ENCODE results near the gene SEMA6D. TPM values are rescaled to one million over a fixed set of nuclear protein-coding genes. Genes with fewer than 3 reads are reported as not detected.

SEMA6D gene
- total and polyA plus RNA-seq, 2 experiments from 2014 or later = 77.6 to 90.6 TPM

- Histone ChIP-seq H3K9me3 (ENCODE audit: low read depth) (no peaks in the 10 kb centered on the region), H3K4me1 (ENCODE audit: low read depth) (peaks cover 9% of the 10 kb centered on the region), H3K36me3 (no peaks in the 10 kb centered on the region), H3K27me3 (no peaks in the 10 kb centered on the region), H3K4me3 (no peak overlapping the region), H3K27ac (no peak overlapping the region)
- TF ChIP-seq, protein P1, sequence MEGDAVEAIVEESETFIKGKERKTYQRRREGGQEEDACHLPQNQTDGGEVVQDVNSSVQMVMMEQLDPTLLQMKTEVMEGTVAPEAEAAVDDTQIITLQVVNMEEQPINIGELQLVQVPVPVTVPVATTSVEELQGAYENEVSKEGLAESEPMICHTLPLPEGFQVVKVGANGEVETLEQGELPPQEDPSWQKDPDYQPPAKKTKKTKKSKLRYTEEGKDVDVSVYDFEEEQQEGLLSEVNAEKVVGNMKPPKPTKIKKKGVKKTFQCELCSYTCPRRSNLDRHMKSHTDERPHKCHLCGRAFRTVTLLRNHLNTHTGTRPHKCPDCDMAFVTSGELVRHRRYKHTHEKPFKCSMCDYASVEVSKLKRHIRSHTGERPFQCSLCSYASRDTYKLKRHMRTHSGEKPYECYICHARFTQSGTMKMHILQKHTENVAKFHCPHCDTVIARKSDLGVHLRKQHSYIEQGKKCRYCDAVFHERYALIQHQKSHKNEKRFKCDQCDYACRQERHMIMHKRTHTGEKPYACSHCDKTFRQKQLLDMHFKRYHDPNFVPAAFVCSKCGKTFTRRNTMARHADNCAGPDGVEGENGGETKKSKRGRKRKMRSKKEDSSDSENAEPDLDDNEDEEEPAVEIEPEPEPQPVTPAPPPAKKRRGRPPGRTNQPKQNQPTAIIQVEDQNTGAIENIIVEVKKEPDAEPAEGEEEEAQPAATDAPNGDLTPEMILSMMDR (IDR thresholded peaks at IDR 0.05; ENCODE audit: low read depth, low read length) = no peak
- no peak for DNase-seq (ENCODE audit: low read depth in 1 of 2, low spot score in 1 of 2)
Measured at GRCh38 chr15:47801522-47801921, 84.2 kb downstream of the SEMA6D start.

- H3K36me3 ChIP-seq = no peaks in the 10 kb centered on the region
- no peak overlapping the region for H3K4me3 ChIP-seq
- peaks cover 2% of the 10 kb centered on the region for H3K4me1 ChIP-seq (ENCODE audit: low read depth)
- no peak for DNase-seq (ENCODE audit: low read depth in 1 of 2, low spot score in 1 of 2)
- H3K27ac ChIP-seq = no peak overlapping the region
- H3K9me3 ChIP-seq (ENCODE audit: low read depth) = no peaks in the 10 kb centered on the region
- H3K27me3 ChIP-seq = no peaks in the 10 kb centered on the region
- TF ChIP-seq, protein P1 (IDR thresholded peaks at IDR 0.05; ENCODE audit: low read depth, low read length) = no peak
Measured at GRCh38 chr15:47802216-47802615, 84.9 kb downstream of the SEMA6D start.

DNA sequence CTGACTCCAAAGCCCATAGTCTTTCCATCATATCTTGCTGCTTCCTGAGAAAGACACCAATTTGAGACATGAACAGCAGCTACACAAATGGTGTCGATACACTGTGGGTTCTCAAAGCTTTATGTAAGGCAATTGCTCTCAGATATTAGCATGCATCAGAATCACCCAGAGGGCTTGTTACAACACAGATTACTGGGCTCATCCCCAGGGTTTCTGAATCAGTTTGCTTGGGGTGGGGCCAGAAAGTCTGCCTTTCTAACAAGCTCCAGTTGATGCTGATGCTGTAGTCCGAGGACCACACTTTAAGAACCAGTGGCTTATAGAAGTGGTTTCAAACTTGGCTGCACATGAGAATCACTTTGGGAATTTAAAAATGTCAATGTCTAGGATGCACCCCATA lies 86.5 kb downstream of the SEMA6D start:
- no peaks in the 10 kb centered on the region for H3K9me3 ChIP-seq (ENCODE audit: low read depth)
- no peak overlapping the region for H3K4me3 ChIP-seq
- no peaks in the 10 kb centered on the region for H3K4me1 ChIP-seq (ENCODE audit: low read depth)
- no peaks in the 10 kb centered on the region for H3K36me3 ChIP-seq
- H3K27ac ChIP-seq = no peak overlapping the region
- H3K27me3 ChIP-seq = no peaks in the 10 kb centered on the region
- TF ChIP-seq, protein P1 (IDR thresholded peaks at IDR 0.05; ENCODE audit: low read depth, low read length) = no peak
- DNase-seq (ENCODE audit: low read depth in 1 of 2, low spot score in 1 of 2) = no peak

GRCh38 chr15:47804733-47805132 lies 87.4 kb downstream of the SEMA6D start:
- H3K4me3 ChIP-seq = no peak overlapping the region
- no peaks in the 10 kb centered on the region for H3K9me3 ChIP-seq (ENCODE audit: low read depth)
- no peaks in the 10 kb centered on the region for H3K4me1 ChIP-seq (ENCODE audit: low read depth)
- TF ChIP-seq, protein P1 (IDR thresholded peaks at IDR 0.05; ENCODE audit: low read depth, low read length) = no peak
- H3K27ac ChIP-seq = no peak overlapping the region
- H3K36me3 ChIP-seq = no peaks in the 10 kb centered on the region
- H3K27me3 ChIP-seq = no peaks in the 10 kb centered on the region
- no peak for DNase-seq (ENCODE audit: low read depth in 1 of 2, low spot score in 1 of 2)

GRCh38 chr15:47806008-47806407 lies 88.7 kb downstream of the SEMA6D start:
- DNase-seq (ENCODE audit: low read depth in 1 of 2, low spot score in 1 of 2) = no peak
- H3K27ac ChIP-seq = no peak overlapping the region
- H3K36me3 ChIP-seq = no peaks in the 10 kb centered on the region
- no peak overlapping the region for H3K4me3 ChIP-seq
- peaks cover under 1% of the 10 kb centered on the region for H3K4me1 ChIP-seq (ENCODE audit: low read depth)
- H3K9me3 ChIP-seq (ENCODE audit: low read depth) = no peaks in the 10 kb centered on the region
- H3K27me3 ChIP-seq = no peaks in the 10 kb centered on the region
- TF ChIP-seq, protein P1 (IDR thresholded peaks at IDR 0.05; ENCODE audit: low read depth, low read length) = no peak

- Histone ChIP-seq H3K27ac (no peak overlapping the region), H3K27me3 (no peaks in the 10 kb centered on the region), H3K4me1 (ENCODE audit: low read depth) (peaks cover 6% of the 10 kb centered on the region), H3K4me3 (no peak overlapping the region), H3K9me3 (ENCODE audit: low read depth) (no peaks in the 10 kb centered on the region), H3K36me3 (no peaks in the 10 kb centered on the region)
- TF ChIP-seq, protein P1 (IDR thresholded peaks at IDR 0.05; ENCODE audit: low read depth, low read length) = no peak
- DNase-seq (ENCODE audit: low read depth in 1 of 2, low spot score in 1 of 2) = no peak
Measured at GRCh38 chr15:47811172-47811571, 93.9 kb downstream of the SEMA6D start.

Measured in cardiac muscle cell (in vitro differentiated cells and primary cell).